IPS DF 6.9 (cell line): Measurements from ENCODE around the gene STK32B.

Experiments used
- DNase-seq: peaks from one replicate; pipeline ENCODE4 v3.0.0-alpha.2; 2013; ENCODE audit warnings: low read depth, low spot score
- H3K27ac ChIP-seq: one replicate; pipeline ENCODE4 v1.5.1; 2013; ENCODE audit warnings: low read length, control low read depth
- H3K27me3 ChIP-seq: 2 replicates; pipeline ENCODE4 v1.6.1; 2013; ENCODE audit warnings: mild to moderate bottlenecking, low read length; ENCODE audit not compliant: control insufficient read depth, insufficient read depth
- H3K36me3 ChIP-seq: 2 replicates; pipeline ENCODE4 v1.6.1; 2013; ENCODE audit warnings: low read length; ENCODE audit not compliant: control insufficient read depth, insufficient read depth
- H3K4me1 ChIP-seq: 2 replicates; pipeline ENCODE4 v1.6.1; 2013; ENCODE audit warnings: low read length; ENCODE audit not compliant: control insufficient read depth, insufficient read depth
- H3K4me3 ChIP-seq: 2 replicates; pipeline ENCODE4 v1.5.1; 2013; ENCODE audit warnings: mild to moderate bottlenecking, low read length
- H3K9me3 ChIP-seq: 2 replicates; pipeline ENCODE4 v1.6.1; 2013; ENCODE audit warnings: low read length, inconsistent platforms; ENCODE audit not compliant: control insufficient read depth, insufficient read depth
- WGBS: extraction: QIAGEN DNeasy Blood & Tissue Kit; methylation state at CpG from one replicate; pipeline ENCODE4 v1.1.7; 2013; ENCODE audit warnings: mixed read lengths, missing lambda C conversion rate; ENCODE audit not compliant: insufficient read length, insufficient coverage; 5-methylcytosine and 5-hydroxymethylcytosine counted together

Gene STK32B

DNA sequence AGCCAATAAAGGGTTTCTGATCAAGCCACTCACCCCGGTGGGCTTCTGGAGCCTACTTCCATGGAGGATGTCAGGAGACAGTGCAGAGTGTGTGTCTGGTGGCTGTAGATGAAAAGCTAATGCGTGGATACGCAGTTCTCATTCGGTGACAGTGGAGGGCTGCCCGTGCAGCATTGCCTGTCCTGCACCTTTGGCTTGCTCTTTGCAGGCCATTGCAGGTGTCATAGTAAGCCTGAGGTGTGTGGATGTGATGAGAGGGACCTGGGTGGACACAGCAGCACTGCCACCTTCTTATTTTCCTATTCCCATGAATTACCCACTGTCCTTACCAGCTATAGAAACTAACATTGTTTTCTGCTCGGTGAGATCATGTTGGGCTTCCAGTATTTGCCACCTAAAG, 101.2 kb downstream of the STK32B start:
- no peak overlapping the region for H3K4me3 ChIP-seq

DNA sequence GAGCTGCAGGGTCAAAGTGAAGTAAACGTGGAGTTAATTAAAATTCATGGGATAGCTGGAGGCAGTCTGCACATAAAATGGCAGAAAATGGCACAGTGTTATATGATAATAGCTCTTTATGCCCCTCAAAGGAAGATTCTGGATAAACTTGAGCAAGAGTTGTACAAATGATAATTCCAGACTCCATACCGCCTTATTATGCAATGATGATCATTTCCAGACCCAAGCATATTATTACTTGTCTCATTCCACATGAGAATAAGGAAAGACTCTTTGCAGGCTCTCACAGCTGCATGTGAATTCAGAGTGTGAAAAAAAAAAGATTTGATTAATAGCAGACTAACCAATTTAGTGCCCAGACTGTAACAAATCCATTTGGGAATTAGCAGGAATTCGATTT, 105.4 kb downstream of the STK32B start:
- no peak overlapping the region for H3K4me3 ChIP-seq
- WGBS = no CpG with 5 or more reads among the region's 3 CpGs
- H3K27ac ChIP-seq = no peak overlapping the region
- DNase-seq = no peak
- no peaks in the 10 kb centered on the region for H3K36me3 ChIP-seq
- no peaks in the 10 kb centered on the region for H3K9me3 ChIP-seq
- H3K27me3 ChIP-seq = no peaks in the 10 kb centered on the region
- no peaks in the 10 kb centered on the region for H3K4me1 ChIP-seq

More for the DNA sequence above, 101.2 kb downstream of the STK32B start:
- no peaks in the 10 kb centered on the region for H3K27me3 ChIP-seq
- no peaks in the 10 kb centered on the region for H3K4me1 ChIP-seq
- H3K36me3 ChIP-seq = no peaks in the 10 kb centered on the region
- WGBS = no CpG with 5 or more reads among the region's 6 CpGs
- H3K9me3 ChIP-seq = no peaks in the 10 kb centered on the region
- H3K27ac ChIP-seq = no peak overlapping the region
- DNase-seq = no peak

DNA sequence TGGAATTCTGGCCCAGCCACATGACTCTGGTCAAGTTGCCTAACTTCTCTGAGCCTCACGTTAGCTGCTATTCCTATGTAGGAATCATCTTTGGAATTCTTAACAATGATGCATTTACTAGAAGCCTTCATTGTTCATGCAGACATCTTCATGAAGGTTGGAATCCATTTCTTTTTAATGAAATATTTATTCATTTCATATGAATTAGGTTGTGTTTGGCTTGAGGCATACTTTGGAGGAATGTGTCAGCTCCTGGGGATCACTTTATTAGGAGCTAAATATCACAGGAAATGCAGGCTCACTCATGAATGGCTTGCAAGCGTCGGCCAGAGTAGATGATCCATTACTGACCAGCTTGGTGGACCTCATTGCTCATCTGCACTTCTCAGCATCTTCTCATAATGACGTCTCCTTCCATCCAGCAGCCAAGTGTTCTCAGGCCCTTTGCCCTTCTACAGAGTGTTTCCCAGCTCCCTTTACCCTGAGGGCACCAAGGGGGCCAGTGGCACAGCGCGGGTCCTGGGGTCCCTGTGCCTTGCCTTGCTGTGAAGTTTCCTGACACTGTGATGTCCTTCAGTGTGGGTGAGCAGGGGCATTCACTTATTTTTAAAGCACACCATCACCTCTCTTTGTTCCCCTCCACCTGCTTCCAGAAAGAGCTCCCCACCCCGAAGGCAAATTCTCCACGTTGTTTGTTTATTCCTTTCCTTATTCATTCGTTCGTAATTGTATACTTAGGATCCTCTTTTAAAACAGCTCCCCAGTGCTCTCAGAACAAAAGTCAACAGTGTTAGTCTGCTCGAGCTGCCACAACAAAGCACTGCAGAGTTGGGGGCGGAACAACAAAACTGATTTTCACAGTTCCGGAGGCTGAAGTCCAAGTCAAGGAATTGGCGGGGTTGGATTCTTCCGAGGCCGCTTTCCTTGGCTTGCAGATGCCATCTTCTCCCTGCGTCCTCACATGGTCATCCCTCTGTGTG, 106.8 kb downstream of the STK32B start:
- Histone ChIP-seq H3K27ac (no peak overlapping the region), H3K4me1 (no peaks in the 10 kb centered on the region), H3K9me3 (no peaks in the 10 kb centered on the region), H3K36me3 (no peaks in the 10 kb centered on the region), H3K4me3 (no peak overlapping the region), H3K27me3 (no peaks in the 10 kb centered on the region)
- WGBS = no CpG with 5 or more reads among the region's 17 CpGs
- DNase-seq = no peak

DNA sequence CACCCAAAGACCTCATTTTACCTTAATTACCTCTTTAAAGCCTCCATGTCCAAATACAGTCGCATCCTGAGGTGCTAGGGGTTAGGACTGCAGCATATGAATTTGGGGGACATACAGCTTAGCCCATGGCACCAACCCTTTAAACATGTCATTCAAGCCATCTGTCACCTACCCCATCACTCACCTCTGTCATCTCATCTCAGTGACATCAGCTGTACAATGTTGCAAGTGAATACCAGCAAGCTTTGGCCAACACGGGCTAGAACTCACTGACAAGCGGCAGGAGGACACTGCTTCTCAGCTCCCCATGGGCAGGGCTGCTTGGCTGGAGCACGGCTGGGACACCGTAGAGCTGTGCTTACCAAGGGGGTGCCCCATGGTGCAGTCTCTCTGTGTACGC, 107.5 kb downstream of the STK32B start:
- H3K27ac ChIP-seq = no peak overlapping the region
- no peaks in the 10 kb centered on the region for H3K4me1 ChIP-seq
- no peaks in the 10 kb centered on the region for H3K36me3 ChIP-seq
- DNase-seq = no peak
- no CpG with 5 or more reads among the region's 6 CpGs for WGBS
- H3K27me3 ChIP-seq = no peaks in the 10 kb centered on the region
- H3K9me3 ChIP-seq = no peaks in the 10 kb centered on the region
- no peak overlapping the region for H3K4me3 ChIP-seq

DNA sequence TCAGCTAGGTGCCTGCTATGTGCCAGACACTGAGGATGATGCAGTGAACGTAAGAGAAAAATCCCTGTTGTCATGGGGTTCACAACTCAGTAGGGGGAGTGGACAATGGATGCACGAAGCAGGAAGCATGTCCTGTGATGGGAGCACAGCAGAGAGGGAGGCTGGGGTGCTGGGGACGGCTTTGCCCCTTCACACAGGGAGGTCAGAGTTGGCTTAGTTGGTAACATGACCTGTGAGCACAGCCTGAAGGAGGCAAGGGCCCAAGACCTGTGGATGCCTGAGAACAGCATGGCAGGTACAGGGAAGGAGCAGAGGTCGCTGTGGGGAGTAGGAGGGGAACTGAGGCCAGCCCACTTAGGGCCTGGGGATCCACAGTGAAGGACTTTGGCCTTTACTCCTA, 109.4 kb downstream of the STK32B start:
- H3K27ac ChIP-seq = no peak overlapping the region
- no peaks in the 10 kb centered on the region for H3K9me3 ChIP-seq
- H3K27me3 ChIP-seq = no peaks in the 10 kb centered on the region
- no CpG with 5 or more reads among the region's 4 CpGs for WGBS
- DNase-seq = no peak
- no peaks in the 10 kb centered on the region for H3K4me1 ChIP-seq
- H3K4me3 ChIP-seq = no peak overlapping the region
- H3K36me3 ChIP-seq = no peaks in the 10 kb centered on the region

DNA sequence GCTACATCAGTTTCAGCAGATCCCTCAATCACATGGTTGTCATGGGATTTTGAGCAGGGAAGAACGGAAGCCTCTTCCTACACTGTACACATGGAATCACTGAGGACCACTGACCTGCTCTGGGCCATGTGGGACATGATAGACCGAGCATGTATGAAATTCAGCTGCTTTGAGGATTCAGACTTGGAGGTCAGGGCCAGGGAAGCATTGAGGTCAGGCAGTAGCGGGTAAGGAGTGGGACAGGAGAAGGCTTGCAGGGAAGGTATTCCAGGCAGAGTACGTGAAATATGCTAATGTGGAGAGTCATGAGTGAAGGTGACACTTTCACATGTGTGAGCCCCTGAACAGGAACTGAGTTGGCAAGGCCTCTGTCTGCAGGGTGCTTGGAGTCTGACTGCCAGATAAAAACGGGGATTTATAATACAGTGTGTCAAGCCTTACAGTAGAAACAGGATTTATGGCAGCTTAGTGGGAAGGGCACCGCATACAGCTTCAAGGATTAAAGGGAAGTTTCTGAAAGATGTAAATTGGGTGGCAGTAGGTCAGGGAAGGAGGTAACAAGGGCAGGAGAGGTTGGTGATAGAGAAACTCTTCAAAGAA, 111.7 kb downstream of the STK32B start:
- no peaks in the 10 kb centered on the region for H3K9me3 ChIP-seq
- H3K36me3 ChIP-seq = no peaks in the 10 kb centered on the region
- H3K4me1 ChIP-seq = no peaks in the 10 kb centered on the region; the same call in 1 of the 2 replicates
- no CpG with 5 or more reads among the region's 6 CpGs for WGBS
- H3K27me3 ChIP-seq = no peaks in the 10 kb centered on the region
- no peak overlapping the region for H3K27ac ChIP-seq
- no peak overlapping the region for H3K4me3 ChIP-seq
- DNase-seq = no peak

DNA sequence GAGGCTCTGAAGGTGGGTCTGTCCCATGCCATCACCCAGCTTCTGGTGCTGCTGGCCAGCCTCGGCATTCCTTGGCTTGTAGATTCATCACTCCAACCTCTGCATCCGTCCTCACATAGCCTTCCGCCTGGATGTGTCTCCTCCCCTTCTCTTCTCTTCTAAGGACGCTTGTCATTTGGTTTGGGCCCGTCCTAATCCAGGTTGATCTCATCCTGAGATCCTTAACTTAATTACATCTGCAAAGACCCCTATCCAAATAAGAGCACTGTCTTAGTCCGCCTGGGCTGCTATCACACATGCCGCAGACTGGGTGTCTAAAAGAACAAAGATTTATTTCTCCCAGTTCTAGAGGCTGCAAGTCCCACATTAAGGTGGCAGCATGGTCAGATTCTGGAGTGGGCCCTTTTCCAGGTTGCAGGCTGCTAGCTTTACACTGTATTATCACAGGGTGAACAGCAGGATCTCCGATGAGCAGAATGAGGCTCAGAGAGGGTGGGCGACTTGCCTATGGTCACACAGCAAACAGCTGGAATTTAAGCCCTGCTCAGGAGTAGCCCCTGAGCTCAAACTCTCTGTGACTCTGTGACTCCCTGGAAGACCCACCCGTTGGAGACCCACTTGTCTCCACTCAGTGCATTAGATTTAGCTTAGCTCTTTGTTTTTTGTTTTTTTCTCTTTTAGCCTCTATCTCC, 113.1 kb downstream of the STK32B start:
- no CpG with 5 or more reads among the region's 10 CpGs for WGBS
- Histone ChIP-seq H3K9me3 (no peaks in the 10 kb centered on the region), H3K4me3 (no peak overlapping the region), H3K27ac (no peak overlapping the region), H3K4me1 (no peaks in the 10 kb centered on the region; the same call in 1 of the 2 replicates), H3K27me3 (no peaks in the 10 kb centered on the region), H3K36me3 (no peaks in the 10 kb centered on the region)
- no peak for DNase-seq

DNA sequence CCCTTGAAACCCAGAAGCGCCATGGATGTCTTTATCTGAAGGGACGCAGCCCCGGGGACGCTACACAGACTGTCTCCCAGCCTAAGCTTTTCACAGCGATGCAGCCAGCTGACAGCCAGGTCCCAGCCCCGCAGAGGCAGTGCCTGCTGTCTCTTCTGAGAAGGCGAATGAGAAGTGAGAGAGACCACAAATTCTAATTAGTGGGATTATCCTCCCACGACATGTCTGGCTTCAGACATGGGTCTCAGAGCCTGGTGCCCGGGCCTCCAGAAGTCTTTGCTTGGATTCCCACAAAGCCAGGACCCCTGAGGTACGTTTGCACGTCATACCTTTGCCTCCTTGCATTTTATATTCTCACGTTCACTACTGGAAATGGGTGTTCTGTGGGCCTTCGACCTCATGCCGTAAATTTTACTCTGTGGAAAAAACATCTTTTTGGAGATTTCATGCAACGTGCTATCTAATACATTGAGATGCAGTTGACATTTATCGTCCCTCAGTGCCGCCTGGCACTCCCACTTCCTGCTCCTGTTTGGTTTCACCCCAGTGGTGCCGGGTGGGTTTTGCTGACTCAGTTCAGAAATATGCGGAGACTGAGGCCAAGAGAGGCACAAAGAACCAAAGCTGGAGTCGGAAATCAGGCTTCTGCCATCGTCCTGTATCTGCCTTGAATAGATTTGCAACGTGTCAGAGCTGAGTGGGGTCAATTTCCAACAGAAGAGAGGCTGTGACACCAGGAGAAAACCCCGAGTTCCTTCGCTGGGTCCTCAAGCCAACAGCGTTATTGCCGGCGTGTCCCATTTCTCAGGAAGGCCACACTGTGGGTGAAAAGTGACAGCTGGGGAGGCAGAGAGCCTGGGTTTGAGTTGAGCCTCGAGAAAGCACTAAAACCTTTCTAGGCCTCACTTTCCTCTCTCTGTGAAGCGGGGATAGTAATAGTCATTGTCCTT, 114.4 kb downstream of the STK32B start:
- Histone ChIP-seq H3K27me3 (no peaks in the 10 kb centered on the region), H3K36me3 (no peaks in the 10 kb centered on the region), H3K27ac (no peak overlapping the region), H3K9me3 (no peaks in the 10 kb centered on the region), H3K4me1 (no peaks in the 10 kb centered on the region; the same call in 1 of the 2 replicates), H3K4me3 (no peak overlapping the region)
- no peak for DNase-seq
- WGBS = no CpG with 5 or more reads among the region's 29 CpGs

DNA sequence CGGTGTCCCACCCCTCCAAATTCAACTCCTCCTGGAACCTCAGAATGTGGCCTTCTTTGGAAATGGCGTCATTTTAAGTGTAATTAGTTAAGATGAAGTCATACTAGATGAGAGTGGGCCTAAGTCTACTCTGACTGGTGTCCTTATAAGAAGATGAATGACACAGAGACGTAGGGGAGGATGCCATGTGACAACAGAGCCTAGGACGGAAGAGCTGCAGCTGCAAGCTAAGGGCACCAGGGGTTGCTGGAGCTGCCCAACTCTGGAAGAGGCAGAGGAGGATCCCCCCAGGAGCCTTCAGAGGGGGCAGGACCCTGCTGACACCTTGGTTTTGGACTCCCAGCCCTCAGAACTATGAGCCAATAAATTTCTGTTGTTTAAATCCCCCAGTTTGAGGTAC, 115.1 kb downstream of the STK32B start:
- no CpG with 5 or more reads among the region's 4 CpGs for WGBS
- DNase-seq = no peak
- Histone ChIP-seq H3K36me3 (no peaks in the 10 kb centered on the region), H3K9me3 (no peaks in the 10 kb centered on the region), H3K4me1 (no peaks in the 10 kb centered on the region; the same call in 1 of the 2 replicates), H3K4me3 (no peak overlapping the region), H3K27me3 (no peaks in the 10 kb centered on the region), H3K27ac (no peak overlapping the region)
